Left lung (tissue), 10 donors: Measurements from ENCODE around the gene LAPTM4A. TPM values are rescaled to one million over a fixed set of nuclear protein-coding genes. Genes with fewer than 3 reads are reported as not detected.

ENCODE experiments used
- ATAC-seq: fragments of 200-7000 bp; cut with Tn5 transposase; one replicate; pipeline ENCODE4 v1.9.1; 2020; ENCODE audit warnings: moderate library complexity
- DNase-seq, 4 donors: peaks; one replicate each; pipeline ENCODE4 v3.0.0-alpha.2; 2013 to 2020
- H3K27ac ChIP-seq, 2 donors: fragments of 200-600 bp; sonication (generic) in 1 of 2; one replicate each; pipeline versions ENCODE4 v1.5.0 to v1.8.0; 2020 to 2021
- H3K27me3 ChIP-seq, 2 donors: fragments of 200-600 bp; sonication (generic) in 1 of 2; one replicate each; pipeline versions ENCODE4 v1.5.0 to v1.8.0; 2020 to 2021
- H3K36me3 ChIP-seq, 2 donors: fragments of 200-600 bp; sonication (generic) in 1 of 2; one replicate each; pipeline versions ENCODE4 v1.5.0 to v1.8.0; 2020 to 2021
- H3K4me1 ChIP-seq, 2 donors: fragments of 200-600 bp; one replicate each; pipeline ENCODE4 v1.8.0; 2021
- H3K4me3 ChIP-seq, 2 donors: fragments of 200-600 bp; sonication (generic) in 1 of 2; one replicate each; pipeline versions ENCODE4 v1.5.0 to v1.8.0; 2020 to 2021; ENCODE audit warnings: mild to moderate bottlenecking in 1 of 2
- H3K9me3 ChIP-seq, 2 donors: fragments of 200-600 bp; sonication (generic) in 1 of 2; one replicate each; pipeline versions ENCODE4 v1.5.0 to v1.8.0; 2020 to 2021
- CTCF ChIP-seq, 2 donors: fragments of 200-600 bp; sonication (generic) in 1 of 2; IDR thresholded peaks; one replicate each; pipeline versions ENCODE4 v1.5.0 to v1.8.0; 2021; ENCODE audit warnings: antibody characterized with exemption in 2 of 2
- intact Hi-C, 2 donors: fragments of 100-400 bp; cut with DNase I; formaldehyde crosslinking; loops; one replicate each; pipeline versions ENCODE4 v1.11.2 to v1.14.2; 2022
- polyA plus RNA-seq, 6 donors: library from polyadenylated mRNA; unstranded; fragments of 120-200 nt; gene quantifications; one replicate each; pipeline ENCODE4 v1.2.1, GENCODE V29; 2013; ENCODE audit not compliant: insufficient read length in 6 of 6
- total RNA-seq, 2 donors: library from RNA; stranded (reverse); fragmentation: NEBNext Ultra II Directional; extraction: Animal tissue kit (Norgen Biotek cat#: 25700); gene quantifications; one replicate each; pipeline ENCODE4 v1.2.1, GENCODE V29; 2021
- donor health status: DM: no; HTN: yes; CAD: no.
- donor health status: DM: no; HTN: no; CAD: no.

Gene LAPTM4A
- total and polyA plus RNA-seq, 8 donors: 220 to 531 (median 464) TPM

GRCh38 chr2:20001361-20001863, 50.0 kb downstream of the LAPTM4A start:
- TF ChIP-seq CTCF (IDR thresholded peaks at IDR 0.05): no peak
- intact Hi-C loops: no loop called here
- ATAC-seq: no peak
- H3K4me3 ChIP-seq: no peak overlapping the region
- no peak overlapping the region for H3K27ac ChIP-seq
- no peak for DNase-seq
- no peaks in the 10 kb centered on the region for H3K36me3 ChIP-seq
- no peaks in the 10 kb centered on the region for H3K9me3 ChIP-seq
- no peaks in the 10 kb centered on the region for H3K27me3 ChIP-seq
- no peaks in the 10 kb centered on the region for H3K4me1 ChIP-seq

- Histone ChIP-seq H3K36me3 (no peaks in the 10 kb centered on the region), H3K4me1 (peaks cover 6 to 13% of the 10 kb centered on the region in 2 donors), H3K27me3 (peaks cover 2 to 29% of the 10 kb centered on the region in 2 donors), H3K9me3 (no peaks in the 10 kb centered on the region), H3K27ac (no peak overlapping the region), H3K4me3 (no peak overlapping the region)
- ATAC-seq: no peak
- TF ChIP-seq CTCF (IDR thresholded peaks at IDR 0.05): no peak
- intact Hi-C loops: no loop called here
- DNase-seq: peak in 2 of 4 donors; percentile 49 to 77
Observed at GRCh38 chr2:19993731-19994130, 57.7 kb downstream of the LAPTM4A start.

DNA sequence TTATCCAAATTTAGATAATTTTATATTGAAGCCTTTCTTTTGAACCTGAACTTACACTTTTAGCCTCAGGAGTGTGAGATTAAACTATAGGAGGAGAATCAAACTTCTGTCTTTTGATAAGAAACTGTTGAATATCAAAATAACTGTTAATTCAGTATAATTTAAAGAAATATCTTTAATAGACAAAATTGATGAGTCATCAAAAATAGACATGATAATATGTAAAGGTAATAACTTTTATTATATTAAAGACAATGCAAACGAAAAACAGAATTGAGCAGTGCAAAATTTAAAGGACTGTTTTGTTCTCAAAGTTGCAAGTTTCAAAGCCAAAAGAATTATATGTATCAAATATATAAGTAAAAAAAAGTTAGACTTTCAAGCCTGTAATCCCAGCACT, 59.5 kb downstream of the LAPTM4A start:
- Histone ChIP-seq H3K36me3 (no peaks in the 10 kb centered on the region), H3K4me1 (peaks cover 6 to 13% of the 10 kb centered on the region in 2 donors), H3K4me3 (no peak overlapping the region), H3K9me3 (no peaks in the 10 kb centered on the region), H3K27ac (no peak overlapping the region), H3K27me3 (peaks cover 2 to 29% of the 10 kb centered on the region in 2 donors)
- no peak for TF ChIP-seq CTCF (IDR thresholded peaks at IDR 0.05)
- ATAC-seq: no peak
- intact Hi-C loops: no loop called here
- DNase-seq: no peak

DNA sequence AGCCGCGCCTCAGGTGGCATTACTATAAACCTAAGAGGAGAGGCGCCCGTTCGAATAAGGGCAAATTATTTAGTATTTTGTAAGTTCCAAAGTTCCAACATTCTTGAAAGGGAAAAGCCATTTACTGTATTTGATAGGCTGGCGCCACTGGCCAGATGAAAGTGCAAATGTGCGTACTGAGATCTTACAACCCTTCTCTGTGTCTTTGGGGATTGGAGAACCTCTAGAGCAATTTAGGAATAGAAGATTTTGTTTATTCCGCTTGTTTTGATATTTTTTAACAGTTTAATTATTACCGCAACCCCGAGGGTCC, 61.1 kb downstream of the LAPTM4A start:
- TF ChIP-seq CTCF (IDR thresholded peaks at IDR 0.05): no peak
- no peaks in the 10 kb centered on the region for H3K36me3 ChIP-seq
- peak overlapping the region; percentile 75 for H3K4me3 ChIP-seq
- no peak for ATAC-seq
- intact Hi-C loops: no loop called here
- peaks cover 6 to 13% of the 10 kb centered on the region in 2 donors for H3K4me1 ChIP-seq
- no peak for DNase-seq
- H3K27ac ChIP-seq: peak overlapping the region in 1 of 2 donors; percentile 72
- peaks cover 2 to 29% of the 10 kb centered on the region in 2 donors for H3K27me3 ChIP-seq
- H3K9me3 ChIP-seq: no peaks in the 10 kb centered on the region

- Histone ChIP-seq H3K4me1 (peaks cover 6 to 13% of the 10 kb centered on the region in 2 donors), H3K27ac (peak within 1 kb of the TSS; percentile 15 to 72), H3K9me3 (no peaks in the 10 kb centered on the region), H3K27me3 (peaks cover 2 to 29% of the 10 kb centered on the region in 2 donors), H3K4me3 (peak within 1 kb of the TSS; percentile 75), H3K36me3 (peaks cover 0 to 1% of the 10 kb centered on the region in 2 donors)
- DNase-seq (peak; percentile 84 to 98 (median 92)), ATAC-seq (peak; percentile 99)
- no peak for TF ChIP-seq CTCF (IDR thresholded peaks at IDR 0.05)
- intact Hi-C loops: no loop called here
Observed at GRCh38 chr2:19989667-19990415, 61.6 kb downstream of the LAPTM4A start, which contains the start of gene WDR35. Gene WDR35 (minus strand): TSS chr2:19990105. CDS start chr2:19990015, 90 bp downstream.
